GM19193 (cell line): ENCODE results near the gene PPP2R5E.

ENCODE experiments used
- POLR2A ChIP-seq: IDR thresholded peaks from 4 replicates; pipeline ENCODE4 v1.6.1; 2011; ENCODE audit not compliant: insufficient read depth, insufficient read length; ENCODE audit errors: extremely low read depth

Gene PPP2R5E

GRCh38 chr14:63493246-63493645 is 49.9 kb downstream of the PPP2R5E start:
- no peak for TF ChIP-seq POLR2A

- no peak for TF ChIP-seq POLR2A
Measured at GRCh38 chr14:63492391-63492790, 50.8 kb downstream of the PPP2R5E start.

DNA sequence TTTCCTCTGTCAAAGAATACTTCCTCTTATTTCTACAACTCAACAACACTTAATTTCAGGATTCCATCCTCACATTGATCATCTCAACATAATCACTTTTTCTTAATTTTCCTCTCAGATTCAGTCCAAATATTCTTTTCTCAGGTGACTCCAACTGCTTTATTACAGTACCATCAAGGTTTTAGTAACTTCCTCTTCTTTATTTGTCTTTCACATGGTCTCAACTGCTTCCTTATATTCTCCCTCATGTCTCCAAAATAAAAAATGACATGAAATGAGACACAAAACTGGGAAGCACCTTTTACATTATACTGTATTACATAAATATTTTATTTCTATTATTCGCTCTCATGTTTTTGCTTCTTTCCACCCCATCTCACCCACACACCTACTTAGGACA is 55.5 kb downstream of the PPP2R5E start:
- TF ChIP-seq POLR2A, result no peak

DNA sequence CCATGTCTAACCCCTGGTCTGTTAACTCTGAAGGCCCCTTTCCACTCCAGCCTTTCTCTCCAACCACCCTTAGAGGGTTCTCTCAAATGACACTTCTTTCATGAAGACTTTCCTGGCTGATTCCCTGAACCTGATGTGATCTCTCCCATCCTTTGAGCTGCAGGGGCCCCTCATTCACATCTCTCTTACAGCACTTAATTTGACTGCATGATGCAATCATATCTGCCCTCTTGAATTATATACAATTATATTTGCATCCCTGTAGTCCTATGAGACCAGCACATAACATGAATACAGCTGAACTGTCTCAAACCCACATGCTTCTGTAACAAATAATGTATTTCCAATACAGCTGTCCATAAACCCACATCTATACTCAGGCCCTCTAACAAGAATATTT is 56.4 kb downstream of the PPP2R5E start:
- no peak for TF ChIP-seq POLR2A

- no peak for TF ChIP-seq POLR2A
Measured at GRCh38 chr14:63483315-63483714, 59.9 kb downstream of the PPP2R5E start.

DNA sequence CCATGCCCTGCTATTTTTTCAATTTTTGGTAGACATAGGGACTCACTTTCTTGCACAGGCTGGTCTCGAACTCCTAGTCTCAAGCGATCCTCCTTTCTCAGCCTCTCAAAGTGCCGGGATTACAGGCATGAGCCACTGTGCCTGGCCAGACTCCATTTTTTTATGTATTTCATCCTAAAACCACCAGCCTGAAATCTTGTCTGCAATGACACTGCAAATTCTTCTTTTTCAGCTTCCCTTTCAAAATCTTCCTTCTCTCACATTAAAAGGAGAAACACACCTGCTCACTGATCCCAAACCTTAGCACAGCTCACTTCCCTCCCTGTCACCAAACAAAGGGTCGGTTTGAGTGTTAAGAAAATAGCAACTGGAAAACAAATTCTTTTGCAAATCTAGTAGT is 62.6 kb downstream of the PPP2R5E start:
- TF ChIP-seq POLR2A, result no peak

DNA sequence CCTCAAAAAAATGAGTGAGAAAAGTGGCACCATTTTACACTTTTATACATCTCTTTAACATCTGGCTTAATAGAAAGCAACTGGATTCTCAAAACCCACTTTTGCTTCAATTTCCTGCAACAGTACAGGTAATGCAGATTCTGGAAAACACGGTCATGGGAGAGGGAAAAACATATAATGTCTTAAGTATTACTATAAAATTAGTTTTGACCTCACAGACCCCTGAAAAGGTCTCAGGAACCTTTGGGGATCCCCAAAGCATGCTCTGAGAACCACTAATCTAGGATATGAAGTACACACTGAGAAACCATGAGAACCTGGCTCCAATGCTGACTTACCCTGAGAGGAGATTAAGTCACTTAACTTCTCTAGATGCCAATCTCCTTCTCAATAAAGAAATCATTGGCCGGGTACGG is 64.7 kb downstream of the PPP2R5E start:
- TF ChIP-seq POLR2A, result no peak

DNA sequence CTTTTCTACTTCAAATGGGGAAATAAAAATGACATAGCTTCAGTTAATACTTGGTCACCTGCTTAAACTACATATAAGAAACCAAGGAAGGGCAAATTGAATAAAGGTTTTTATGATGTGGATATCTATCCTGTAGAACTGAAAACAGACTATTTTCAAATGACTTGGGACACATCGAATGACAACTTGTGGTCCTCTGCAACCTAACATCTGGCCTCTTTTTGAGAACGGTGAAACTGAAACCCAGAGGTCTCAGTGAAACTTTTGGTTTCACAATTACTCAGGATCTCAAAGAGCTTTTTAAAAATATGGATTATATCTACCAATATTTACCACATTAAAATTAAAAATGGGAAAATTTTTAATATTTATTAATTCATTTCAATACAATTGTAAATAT is 65.2 kb downstream of the PPP2R5E start:
- no peak for TF ChIP-seq POLR2A

DNA sequence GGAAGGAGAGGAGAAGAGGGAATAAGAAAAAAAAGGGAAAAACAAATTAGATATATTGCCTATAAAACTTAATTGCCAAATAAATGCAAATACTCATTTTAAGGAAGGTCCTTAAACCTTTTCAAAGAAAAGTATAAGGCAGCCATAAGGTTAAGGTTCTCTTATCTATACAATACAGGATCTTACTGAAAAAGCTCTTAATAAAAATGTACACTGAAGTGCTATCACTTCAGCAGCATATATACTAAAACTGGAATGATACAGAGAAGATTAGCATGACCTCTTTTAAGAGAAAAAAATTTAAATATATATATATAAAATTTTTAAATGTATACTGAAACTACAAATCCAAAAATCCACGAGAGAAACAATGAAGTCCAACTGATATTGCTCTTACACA is 65.6 kb downstream of the PPP2R5E start:
- no peak for TF ChIP-seq POLR2A

- TF ChIP-seq POLR2A, result no peak
Measured at GRCh38 chr14:63475761-63476160, 67.4 kb downstream of the PPP2R5E start.

DNA sequence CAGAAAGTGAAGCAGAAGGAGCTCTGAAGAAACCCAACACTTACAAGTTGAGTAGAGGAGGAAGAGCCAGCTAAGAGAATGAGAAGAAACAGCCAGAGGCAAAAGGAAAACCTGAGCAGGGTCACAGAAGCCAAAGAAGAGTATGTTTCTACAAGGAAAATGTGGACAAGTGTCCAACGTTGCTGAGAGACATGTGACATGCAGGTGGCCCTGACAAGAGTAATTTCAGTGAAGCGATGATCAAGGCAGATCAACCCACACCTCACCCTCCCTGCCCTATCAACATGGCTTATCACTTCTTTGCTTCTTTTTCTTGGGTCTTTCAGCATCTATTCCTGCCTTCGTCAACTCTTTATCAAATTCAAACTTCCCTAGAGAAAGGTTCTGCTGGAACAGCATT is 68.3 kb downstream of the PPP2R5E start:
- TF ChIP-seq POLR2A, result no peak

DNA sequence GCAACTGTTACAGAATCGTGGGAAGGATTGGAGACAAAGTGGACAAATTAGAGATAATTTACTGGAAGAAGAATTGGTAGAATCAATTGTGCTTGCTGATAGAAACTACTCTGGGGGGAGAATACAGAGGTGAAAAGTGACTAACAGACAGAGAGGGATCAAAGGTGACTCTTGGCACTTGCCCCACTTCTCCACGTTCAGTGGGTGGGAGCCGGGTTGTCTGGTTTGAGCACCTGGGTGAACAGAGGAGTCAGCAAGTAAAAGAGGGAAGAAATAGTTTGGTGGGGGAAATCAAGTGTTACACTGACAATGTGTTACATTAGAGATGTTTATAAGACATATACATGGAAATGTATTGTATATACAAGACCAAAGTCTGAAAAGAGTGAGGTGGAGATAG is 69.1 kb downstream of the PPP2R5E start:
- no peak for TF ChIP-seq POLR2A

DNA sequence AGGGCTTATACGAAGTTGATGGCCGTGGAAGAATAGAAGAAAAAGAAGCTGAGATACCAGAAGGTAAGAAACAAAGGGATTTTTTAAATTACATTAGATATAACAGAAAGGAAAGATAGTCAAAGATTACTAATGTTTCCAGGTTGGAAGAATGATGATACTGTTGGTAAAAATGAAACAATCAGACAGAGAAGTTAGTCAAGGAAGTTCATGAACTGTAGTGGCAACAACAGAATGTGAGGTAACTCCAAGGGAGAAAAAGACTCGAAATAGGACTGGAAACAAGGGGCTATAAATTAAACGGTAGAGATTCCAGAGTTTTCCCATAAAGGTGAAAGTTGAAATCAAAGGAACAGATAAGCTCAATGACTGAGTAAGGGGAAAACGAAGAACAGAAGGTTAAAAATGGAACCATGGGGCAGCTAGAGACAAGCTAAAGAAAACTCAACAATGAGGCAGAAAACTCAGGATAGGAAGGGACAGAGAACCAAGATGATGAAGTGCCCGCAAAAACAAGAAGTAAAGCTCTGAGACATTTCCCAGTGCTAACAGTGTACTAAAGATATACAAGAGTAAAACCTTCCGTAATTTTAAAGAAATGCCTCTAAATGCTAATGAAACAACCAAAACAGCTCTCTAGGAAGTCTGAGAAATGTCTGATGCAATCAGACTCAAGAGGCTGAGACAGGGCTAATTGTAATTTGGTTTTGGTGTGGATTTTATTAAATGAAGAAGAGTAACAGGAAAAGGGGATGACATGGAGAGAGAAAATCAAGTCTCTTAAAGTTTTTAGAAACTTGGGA is 70.0 kb downstream of the PPP2R5E start:
- no peak for TF ChIP-seq POLR2A

GRCh38 chr14:63470962-63471793 is 72.0 kb downstream of the PPP2R5E start:
- no peak for TF ChIP-seq POLR2A

- TF ChIP-seq POLR2A, result no peak
Measured at GRCh38 chr14:63468294-63468693, 74.9 kb downstream of the PPP2R5E start.
